ENCODE data around the gene ADGRG3. TPM values are rescaled to one million over a fixed set of nuclear protein-coding genes. Genes with fewer than 3 reads are reported as not detected.

Gene ADGRG3
- total and polyA plus RNA-seq, 2 of the 8 experiments (the other 6 are each of a cell fraction or from before 2014, with no cell fraction given), result 0.28 to 0.98 TPM

- TF ChIP-seq NRF1 (IDR thresholded peaks at IDR 0.05; ENCODE audit: low read depth, low read length) (no peak), PHF8 (conservative IDR thresholded peaks at IDR 0.05; ENCODE audit: low read depth, low read length) (no peak), BACH1 (IDR thresholded peaks at IDR 0.05; ENCODE audit: low read length) (no peak), BCL11A (IDR thresholded peaks at IDR 0.05; ENCODE audit: low read depth in 2 of 2, low read length in 2 of 2) (no peak), NANOG (IDR thresholded peaks at IDR 0.05; ENCODE audit: insufficient read depth, low read depth, low read length, poor library complexity, severe bottlenecking) (no peak)
Observed at GRCh38 chr16:57711346-57711745, 43.2 kb downstream of the ADGRG3 start (continued).
